ENCODE results near the gene FGG.

DNA sequence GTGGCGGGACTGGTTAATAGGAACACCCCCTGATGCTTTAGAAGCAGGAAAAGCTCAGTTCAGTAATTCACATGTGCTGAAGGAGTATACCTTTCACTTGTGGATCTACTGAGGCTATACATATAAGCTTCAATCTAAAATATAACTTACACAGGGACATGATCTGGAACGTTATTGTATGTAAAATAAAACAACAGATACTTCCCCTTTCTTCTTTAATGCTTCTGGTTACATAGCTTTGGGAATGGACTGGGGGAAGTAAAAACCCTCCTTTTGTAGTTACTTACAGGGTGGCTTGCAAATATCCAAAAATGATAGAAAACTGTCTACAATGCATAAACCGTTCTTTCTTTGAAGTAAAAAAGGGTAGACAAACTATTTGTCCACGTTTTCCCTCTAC, 1.9 kb downstream of the FGG start:
- TF ChIP-seq, protein P1, sequence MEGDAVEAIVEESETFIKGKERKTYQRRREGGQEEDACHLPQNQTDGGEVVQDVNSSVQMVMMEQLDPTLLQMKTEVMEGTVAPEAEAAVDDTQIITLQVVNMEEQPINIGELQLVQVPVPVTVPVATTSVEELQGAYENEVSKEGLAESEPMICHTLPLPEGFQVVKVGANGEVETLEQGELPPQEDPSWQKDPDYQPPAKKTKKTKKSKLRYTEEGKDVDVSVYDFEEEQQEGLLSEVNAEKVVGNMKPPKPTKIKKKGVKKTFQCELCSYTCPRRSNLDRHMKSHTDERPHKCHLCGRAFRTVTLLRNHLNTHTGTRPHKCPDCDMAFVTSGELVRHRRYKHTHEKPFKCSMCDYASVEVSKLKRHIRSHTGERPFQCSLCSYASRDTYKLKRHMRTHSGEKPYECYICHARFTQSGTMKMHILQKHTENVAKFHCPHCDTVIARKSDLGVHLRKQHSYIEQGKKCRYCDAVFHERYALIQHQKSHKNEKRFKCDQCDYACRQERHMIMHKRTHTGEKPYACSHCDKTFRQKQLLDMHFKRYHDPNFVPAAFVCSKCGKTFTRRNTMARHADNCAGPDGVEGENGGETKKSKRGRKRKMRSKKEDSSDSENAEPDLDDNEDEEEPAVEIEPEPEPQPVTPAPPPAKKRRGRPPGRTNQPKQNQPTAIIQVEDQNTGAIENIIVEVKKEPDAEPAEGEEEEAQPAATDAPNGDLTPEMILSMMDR (IDR thresholded peaks at IDR 0.05) = no peak
- no peak for TF ChIP-seq POLR2A (IDR thresholded peaks at IDR 0.05)

All from testis (tissue), 2 donors.